ENCODE data around the gene PLCL1.
"Not testable (repeated sequence)": the region's sequence is repeated elsewhere in the genome, so short reads cannot be mapped to it uniquely, and the experiment has no call there.

PLCL1 gene

GRCh38 chr2:198178766-198179165 lies 374.4 kb downstream of the PLCL1 start:
- no peak for DNase-seq (ENCODE audit: low read depth)

GRCh38 chr2:198186257-198186656 lies 381.9 kb downstream of the PLCL1 start:
- DNase-seq (ENCODE audit: low read depth), result no peak

- no peak for DNase-seq (ENCODE audit: low read depth)
Observed at GRCh38 chr2:198187841-198188240, 383.4 kb downstream of the PLCL1 start.

- no peak for DNase-seq (ENCODE audit: low read depth)
Observed at GRCh38 chr2:198188982-198189381, 384.6 kb downstream of the PLCL1 start.

GRCh38 chr2:198191651-198192050 lies 387.3 kb downstream of the PLCL1 start:
- no peak for DNase-seq (ENCODE audit: low read depth)

- DNase-seq (ENCODE audit: low read depth), result not testable (repeated sequence)
Observed at GRCh38 chr2:198196556-198196955, 392.2 kb downstream of the PLCL1 start.

All from amniotic epithelial cell (primary cell).